NCI-H2196 treated with DMSO at 0.1 percent for 48 hours (cell line): ENCODE results near the gene PTGR1.

Experiments
- DNase-seq: peaks from one replicate; lab custom pipeline; 2025; ENCODE audit not compliant: unreplicated experiment; lab: John Stamatoyannopoulos, UW

Gene PTGR1

GRCh38 chr9:111542497-111543254 lies 56.8 kb downstream of the PTGR1 start:
- no peak for DNase-seq

DNA sequence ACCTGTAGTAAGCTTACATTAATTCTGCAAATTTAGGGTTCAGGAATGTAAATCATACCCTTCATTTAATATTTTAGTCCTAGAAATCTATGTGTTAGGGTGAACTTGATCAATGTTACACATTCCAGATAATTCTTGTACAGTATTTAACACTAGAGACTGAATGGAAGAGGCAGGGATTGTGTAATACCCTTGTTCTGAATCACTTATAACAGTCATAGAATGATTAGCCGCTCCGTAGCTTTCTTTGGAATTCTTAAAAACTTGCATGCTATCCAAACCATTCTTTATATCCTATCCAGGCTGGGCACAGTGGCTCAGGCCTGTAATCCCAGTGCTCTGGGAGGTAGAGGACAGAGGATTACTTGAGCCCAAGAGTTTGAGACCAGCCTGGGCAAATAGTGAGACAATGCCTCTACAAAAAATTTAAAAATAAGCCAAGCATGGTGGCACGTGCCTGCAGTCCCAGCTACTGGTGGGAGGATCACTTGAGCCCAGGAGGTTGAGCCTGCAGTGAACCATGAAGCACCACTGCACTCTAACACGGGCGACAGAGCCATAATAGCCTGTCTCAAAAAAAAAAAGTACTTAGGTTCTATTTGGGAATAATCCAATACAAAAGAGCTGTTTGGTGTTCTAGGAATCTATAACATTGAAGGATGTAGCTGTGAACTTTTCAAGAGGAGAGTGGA lies 66.2 kb downstream of the PTGR1 start:
- no peak for DNase-seq

GRCh38 chr9:111531716-111532115 lies 67.7 kb downstream of the PTGR1 start:
- DNase-seq, result no peak

DNA sequence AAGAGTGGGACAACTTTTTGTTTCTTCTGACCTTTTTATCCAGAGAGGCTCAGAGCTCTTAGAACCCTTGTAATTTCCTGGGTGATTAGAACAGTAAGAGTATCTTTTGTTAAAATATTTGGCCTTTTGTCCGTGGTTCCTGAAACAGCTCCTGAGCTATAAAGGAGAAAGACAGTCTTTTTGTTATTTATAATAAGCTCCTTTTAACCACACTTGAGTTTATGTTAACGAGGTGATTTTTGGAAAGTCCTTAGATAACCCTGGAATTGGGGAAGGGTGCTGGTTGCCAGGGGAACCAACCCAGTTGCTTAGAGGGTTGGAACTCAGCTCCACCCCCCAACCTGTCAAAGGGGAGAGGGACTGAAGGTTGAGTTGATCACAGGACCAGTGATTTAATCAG lies 69.7 kb downstream of the PTGR1 start:
- no peak for DNase-seq

DNA sequence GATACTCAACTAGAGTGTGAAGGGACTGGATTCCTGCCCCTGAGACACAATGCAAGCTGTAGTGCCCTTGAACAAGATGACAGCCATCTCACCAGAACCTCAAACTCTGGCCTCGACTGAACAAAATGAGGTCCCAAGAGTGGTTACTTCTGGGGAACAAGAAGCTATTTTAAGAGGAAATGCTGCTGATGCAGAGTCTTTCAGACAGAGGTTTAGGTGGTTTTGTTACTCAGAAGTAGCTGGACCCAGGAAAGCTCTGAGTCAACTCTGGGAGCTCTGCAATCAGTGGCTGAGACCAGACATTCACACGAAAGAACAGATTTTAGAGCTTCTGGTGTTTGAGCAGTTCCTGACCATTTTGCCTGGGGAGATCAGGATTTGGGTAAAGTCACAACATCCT lies 72.1 kb downstream of the PTGR1 start:
- DNase-seq, result no peak

GRCh38 chr9:111525056-111525977 lies 74.1 kb downstream of the PTGR1 start, which contains the start of gene ZNF483:
Gene ZNF483, plus strand, starts transcription at chr9:111525179. Its CDS starts 2,217 bp downstream, at chr9:111527396.
- peak; percentile 84 for DNase-seq

DNA sequence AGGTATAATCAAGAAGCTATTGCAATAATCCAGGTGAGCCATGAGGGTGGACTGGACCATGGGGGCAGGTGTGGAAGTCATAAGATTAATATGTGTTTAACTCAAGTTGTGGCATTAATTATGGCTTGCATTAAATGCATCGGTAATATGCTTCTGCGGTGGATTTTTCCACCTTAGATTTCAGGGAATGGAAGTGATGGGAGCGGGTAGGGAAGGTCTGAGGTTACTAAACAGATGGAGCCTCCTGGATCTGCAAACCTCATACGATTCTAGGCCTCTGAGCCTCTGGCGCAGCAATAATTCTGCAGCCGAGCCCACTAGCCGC lies 74.8 kb downstream of the PTGR1 start:
- no peak for DNase-seq

DNA sequence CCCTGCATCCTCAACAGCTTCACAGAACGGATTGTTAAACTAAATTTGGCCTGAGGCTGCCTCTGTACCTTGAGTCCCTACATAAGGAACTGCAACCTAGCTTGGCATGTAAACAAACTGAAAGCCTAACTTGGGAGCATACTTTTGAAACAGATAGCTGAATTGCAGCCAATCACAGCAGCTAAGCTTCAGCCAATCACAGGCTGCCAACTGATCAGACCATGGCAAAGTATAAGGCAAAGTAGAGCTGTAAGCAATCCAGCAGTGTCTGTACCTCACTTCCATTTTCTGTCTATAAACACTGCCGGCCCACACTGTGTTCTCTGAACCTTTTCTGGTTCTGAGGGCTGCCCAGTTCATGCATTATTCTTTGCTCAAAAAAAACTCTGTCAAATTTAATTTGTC lies 83.4 kb downstream of the PTGR1 start:
- no peak for DNase-seq

DNA sequence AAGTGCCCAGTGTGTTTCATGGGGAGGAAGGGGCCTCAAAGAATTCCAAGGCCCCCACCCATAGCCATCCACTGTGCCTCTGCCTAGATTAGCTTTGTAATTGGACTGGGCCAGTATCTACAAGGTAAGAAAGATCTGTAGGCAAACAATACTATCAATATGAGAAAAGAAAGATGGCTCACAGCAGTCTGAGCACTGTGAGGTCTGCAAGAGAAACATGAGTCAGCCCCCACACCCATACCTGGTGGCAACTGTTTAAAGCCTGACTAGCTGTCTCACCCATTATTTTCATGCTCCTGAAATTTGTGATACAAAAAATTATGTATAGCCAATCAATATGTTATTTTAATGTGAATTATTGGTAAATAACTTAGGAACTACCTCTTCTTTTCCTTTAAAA lies 84.5 kb downstream of the PTGR1 start:
- DNase-seq, result no peak
